Eye (tissue), 1 donor: Measurements from ENCODE around the gene CCDC183.
"Not testable (repeated sequence)": the region's sequence is repeated elsewhere in the genome, so short reads cannot be mapped to it uniquely, and the experiment has no call there.

ENCODE experiments used
- DNase-seq: peaks from one replicate; pipeline ENCODE4 v3.0.0-alpha.2; 2015

The CCDC183 gene

GRCh38 chr9:136803009-136803550, 6.9 kb downstream of the CCDC183 start:
- not testable (repeated sequence) for DNase-seq

GRCh38 chr9:136803551-136804508, 7.7 kb downstream of the CCDC183 start:
- DNase-seq, result no peak

- no peak for DNase-seq
These were observed 8.5 kb downstream of the CCDC183 start for GRCh38 chr9:136804509-136805206.

- no peak for DNase-seq
These were observed 9.1 kb downstream of the CCDC183 start for GRCh38 chr9:136805207-136805740.

- no peak for DNase-seq
These were observed 9.9 kb downstream of the CCDC183 start for GRCh38 chr9:136806067-136806466.

GRCh38 chr9:136806631-136807201, 10.6 kb downstream of the CCDC183 start:
- no peak for DNase-seq

GRCh38 chr9:136807281-136808074, 11.3 kb downstream of the CCDC183 start, which contains the start of gene RABL6:
Gene RABL6 (plus strand): TSS chr9:136807948. CDS start chr9:136808197, 249 bp downstream.
- peak; percentile 91 for DNase-seq

- DNase-seq, result peak; percentile 62
These were observed 12.1 kb downstream of the CCDC183 start for GRCh38 chr9:136808075-136808805.

- peak; percentile 42 for DNase-seq
These were observed 12.6 kb downstream of the CCDC183 start for GRCh38 chr9:136808806-136809158.

GRCh38 chr9:136814725-136815421, 18.7 kb downstream of the CCDC183 start:
- DNase-seq, result no peak

GRCh38 chr9:136815422-136815782, 19.3 kb downstream of the CCDC183 start:
- DNase-seq, result no peak

GRCh38 chr9:136820971-136821825, 25.1 kb downstream of the CCDC183 start:
- DNase-seq, result peak; percentile 56

GRCh38 chr9:136821826-136822544, 25.8 kb downstream of the CCDC183 start:
- no peak for DNase-seq

GRCh38 chr9:136823136-136824046, 27.3 kb downstream of the CCDC183 start:
- DNase-seq, result no peak

- no peak for DNase-seq
These were observed 28.5 kb downstream of the CCDC183 start for GRCh38 chr9:136824496-136825225.

GRCh38 chr9:136825295-136826187, 29.4 kb downstream of the CCDC183 start:
- no peak for DNase-seq
